NCI-H128 (cell line): ENCODE measurements around the gene DAG1.
A peak's percentile ranks its signal among the peaks of the same experiment; 100 is the strongest.

ENCODE experiments used
- DNase-seq: peaks from one replicate; lab custom pipeline; 2025; ENCODE audit not compliant: unreplicated experiment; lab: John Stamatoyannopoulos, UW

Gene DAG1

DNA sequence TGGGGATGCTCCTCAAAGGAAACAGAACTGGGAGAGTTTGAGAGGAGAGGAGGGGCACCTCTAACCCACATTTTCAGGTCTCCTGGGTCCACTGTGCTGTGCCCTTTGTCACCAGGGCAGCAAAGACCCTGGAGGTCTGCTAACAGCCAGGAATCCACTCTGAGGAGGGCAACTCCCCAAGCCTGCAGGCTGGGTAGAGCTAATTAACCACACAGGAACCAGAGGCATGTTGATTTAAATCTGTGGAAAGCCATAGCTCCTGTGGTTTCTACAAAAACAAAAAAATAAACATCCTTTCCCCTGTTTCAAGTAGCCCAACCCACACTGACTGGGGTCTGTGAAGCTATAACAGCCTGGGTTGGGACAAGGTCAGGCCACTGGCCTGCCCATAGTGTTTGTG lies 82.0 kb downstream of the DAG1 start:
- no peak for DNase-seq

DNA sequence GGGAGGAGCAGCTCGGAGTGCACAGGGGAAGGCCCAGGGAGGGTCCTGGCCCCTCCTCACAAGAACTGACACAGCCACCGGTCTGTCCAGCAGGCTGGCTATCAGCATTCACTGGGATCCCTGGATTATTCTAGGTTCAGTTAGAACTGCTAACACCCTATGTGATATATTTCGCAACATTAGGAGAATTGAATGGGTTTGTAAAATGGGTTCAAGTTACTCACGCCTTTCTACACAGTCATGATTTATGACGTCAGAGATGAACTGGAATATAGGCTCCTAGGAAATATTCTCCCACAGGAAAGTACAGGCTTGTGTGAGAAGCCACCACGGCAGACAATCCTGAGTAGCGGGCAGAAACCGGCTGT lies 83.2 kb downstream of the DAG1 start:
- DNase-seq, result no peak

DNA sequence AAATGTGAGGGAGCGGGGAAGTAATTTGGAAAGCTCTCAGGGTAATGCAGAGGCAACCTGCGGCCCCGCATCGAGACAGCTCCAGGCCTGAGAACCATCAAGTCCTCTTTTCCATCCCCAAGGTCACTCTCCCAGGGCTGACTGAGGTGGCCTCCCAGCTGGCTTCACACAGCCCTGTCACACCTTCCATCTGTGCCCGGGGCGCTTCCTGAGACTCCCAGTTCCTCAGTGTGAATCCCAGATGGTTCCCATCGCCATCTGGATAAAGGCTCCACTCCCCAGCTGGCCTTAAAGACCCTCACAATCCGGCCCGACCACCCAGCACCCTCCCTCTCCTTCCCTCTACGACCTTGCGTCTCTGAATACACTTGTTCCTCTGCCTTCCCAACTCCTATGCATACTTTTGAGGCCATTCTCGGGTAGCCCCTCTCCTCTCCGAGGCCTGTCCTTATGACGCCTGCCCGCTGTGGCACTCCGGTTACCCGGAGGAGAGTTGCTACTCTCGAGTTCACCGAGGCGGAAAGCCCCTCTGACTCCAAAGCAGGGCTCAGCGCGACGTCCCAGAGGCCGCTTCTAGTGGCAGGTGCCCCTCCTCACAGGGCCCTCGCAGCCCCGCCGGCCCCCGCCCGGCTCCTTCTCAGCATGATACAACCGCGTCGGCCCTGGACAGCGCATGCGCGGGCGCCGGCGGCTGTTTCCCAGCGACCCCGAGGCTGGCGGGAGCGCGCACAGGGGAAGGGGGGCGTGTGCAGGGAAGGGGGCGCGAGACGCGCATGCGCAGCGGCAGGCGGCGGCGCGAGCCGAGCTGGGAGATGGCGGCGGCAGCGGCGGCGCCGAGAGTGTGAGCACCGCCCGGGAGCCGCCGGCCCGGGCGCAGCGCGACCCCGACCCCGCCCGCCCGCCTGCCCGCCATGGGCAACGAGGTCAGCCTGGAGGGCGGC lies 83.9 kb downstream of the DAG1 start, which contains the start of gene BSN:
TSS of gene BSN (plus strand) at position 786 of the 941 bp plus-strand sequence. CDS start at position 912, 126 bp downstream.
- peak; percentile 76 for DNase-seq

DNA sequence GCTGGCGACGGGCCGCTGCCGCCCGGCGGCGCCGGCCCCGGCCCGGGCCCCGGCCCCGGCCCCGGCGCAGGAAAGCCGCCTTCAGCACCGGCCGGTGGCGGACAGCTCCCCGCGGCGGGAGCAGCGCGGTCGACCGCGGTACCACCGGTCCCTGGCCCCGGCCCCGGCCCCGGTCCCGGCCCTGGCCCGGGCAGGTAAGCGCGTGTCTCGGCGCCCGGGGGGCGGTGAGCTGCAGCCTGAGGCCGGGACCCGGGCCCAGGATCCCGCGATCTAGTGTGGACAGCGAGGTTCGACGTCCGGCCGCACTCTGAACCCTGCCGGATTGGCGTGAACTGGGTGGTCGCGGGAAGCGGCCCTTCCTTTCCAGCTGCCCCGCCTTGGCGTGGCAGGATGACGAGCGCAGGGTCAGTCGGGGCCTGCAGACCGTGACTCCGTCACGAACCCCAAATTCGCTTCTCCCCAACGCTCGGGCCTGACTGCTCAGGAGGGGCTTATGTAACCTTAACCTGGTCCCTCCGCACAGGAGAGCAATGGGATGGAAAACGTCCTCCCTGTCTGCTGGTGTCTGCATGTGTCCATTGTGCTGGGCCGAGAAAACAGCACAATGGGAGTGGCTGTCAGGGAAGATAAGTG lies 84.7 kb downstream of the DAG1 start:
- DNase-seq, result no peak

DNA sequence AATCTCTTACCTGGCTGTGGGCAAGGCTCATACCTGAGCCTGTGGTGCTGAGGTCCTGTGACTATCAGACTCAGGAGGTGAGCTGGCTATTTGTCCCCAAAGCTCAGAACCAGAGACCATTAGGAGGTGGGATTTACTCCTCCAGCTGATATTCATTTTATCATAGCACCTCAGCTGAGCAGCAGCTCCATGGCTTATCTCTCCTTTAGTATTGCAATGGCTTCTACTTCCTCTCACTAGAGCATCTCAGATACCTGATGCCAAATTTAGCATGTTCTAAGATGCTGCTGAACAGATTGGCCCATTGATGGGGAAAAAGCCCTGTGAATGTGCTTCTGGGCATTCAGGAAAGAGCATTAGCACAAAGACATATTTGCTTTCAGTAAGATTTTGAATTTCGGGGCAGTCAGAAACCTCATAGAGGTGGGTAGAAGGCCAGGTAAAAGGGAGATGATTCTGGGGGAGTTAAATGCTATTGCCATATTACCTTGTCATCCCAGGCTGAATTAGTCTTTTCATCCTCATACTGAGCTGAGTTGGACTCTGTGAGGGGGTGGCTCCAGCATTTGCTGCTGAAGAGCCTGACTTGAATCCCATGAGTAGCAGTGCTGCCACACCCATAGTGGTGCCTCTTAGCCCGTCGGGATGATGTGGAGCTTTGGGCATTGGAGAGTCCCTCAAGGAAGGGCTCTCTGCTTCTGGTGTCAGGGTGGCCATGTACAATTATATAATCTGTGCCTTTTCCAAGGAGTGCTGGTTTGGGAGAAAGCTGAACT lies 86.6 kb downstream of the DAG1 start:
- no peak for DNase-seq

DNA sequence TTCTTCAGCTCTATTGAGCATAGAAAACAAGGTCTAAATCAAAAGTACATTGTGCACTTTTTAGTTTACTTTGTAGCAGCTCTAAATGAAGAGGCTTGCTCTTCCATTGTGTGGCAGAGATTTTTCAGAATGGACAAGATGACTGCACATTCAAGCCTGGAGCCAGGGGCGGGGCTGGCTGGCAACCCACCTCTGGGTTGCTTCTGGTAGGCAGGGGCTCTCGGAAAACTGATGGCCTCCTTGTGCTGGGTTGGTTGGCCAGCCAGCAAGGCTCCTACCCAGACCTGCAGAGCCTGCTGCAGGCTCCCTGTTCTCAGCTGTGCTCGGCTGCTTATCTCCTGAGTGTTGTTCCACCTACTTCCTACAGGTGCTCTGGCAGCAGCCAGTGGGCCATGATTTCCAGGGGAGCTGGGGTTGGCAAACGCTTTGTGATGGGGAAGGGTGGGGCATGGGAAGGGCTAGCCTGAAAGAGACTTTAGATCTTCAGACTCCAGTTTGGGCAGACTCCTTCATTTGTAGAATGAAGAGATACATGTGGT lies 93.0 kb downstream of the DAG1 start:
- no peak for DNase-seq

DNA sequence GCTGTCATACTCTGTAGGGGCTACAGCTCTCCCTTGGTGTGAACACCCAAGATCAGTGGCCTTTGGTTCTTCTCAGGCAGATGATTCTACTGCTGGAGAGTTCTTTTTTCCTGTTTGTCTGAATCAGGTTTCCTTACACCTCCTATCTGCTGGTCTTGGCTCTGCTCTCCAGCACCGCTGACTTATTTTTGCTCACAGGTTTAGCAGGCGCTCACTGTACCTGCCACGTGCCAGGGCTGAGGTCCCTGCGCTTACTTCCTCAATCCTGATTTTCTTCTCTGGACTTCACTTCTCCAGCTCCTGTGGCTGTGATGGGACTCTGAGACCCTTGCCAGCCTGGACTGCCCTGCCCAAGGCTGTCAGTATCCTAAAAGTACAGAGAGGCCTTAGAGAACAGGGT lies 93.7 kb downstream of the DAG1 start:
- DNase-seq, result no peak

DNA sequence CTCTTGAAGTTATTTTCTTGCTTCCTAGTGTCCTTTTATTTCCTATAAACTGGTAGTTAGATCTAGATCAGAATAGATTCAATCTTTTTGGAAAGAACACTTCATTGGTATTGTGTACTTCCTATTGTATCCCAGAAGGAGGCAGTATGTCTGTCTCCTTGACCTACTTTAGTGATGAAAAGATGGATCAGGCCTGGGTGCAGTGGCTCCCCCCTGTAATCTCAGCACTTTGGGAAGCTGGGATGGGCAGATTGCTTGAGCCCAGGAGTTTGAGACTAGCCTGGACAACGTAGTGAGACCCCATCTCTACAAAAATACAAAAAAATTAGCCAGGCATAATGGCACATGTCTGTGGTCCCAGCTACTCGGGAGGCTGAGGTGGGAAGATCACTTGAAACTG lies 96.2 kb downstream of the DAG1 start:
- DNase-seq, result no peak

DNA sequence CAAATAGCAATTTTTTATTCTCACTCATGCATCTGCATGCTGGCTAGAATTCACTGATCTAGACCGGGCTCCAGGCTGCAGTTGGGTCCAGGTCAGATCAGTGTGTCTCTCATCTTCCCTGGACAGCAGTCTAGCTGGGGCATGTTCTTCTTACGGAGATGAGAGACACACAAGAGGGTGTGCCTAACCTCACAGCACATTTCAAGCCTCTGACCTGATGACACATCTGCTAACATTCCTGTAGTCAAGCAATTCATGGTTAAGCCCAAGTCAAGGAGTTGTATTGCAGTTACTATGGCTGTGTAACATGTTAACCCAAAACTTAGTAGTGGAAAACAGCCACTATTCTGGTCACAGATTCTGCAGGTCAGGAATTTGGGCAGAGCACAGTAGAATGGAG lies 97.3 kb downstream of the DAG1 start:
- no peak for DNase-seq

DNA sequence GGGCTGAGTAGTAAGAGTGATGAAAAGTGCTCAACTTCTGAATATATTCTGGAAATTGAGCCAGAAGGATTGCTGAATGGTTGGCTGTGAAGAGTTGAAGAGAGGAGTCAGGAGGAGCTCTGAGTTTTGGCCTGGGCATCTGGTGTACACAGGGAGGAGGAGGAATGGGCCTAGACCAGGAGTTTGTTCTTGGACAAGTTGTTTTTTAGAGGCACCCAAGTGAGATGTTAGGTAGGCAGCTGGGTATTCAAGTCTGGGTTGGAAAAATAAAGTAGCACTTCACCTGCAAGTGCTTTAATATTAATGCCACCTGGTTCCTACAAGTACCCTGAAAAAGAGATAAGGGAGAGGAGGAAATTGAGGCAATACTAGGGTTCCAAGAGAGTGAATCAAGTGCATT lies 98.9 kb downstream of the DAG1 start:
- DNase-seq, result no peak

DNA sequence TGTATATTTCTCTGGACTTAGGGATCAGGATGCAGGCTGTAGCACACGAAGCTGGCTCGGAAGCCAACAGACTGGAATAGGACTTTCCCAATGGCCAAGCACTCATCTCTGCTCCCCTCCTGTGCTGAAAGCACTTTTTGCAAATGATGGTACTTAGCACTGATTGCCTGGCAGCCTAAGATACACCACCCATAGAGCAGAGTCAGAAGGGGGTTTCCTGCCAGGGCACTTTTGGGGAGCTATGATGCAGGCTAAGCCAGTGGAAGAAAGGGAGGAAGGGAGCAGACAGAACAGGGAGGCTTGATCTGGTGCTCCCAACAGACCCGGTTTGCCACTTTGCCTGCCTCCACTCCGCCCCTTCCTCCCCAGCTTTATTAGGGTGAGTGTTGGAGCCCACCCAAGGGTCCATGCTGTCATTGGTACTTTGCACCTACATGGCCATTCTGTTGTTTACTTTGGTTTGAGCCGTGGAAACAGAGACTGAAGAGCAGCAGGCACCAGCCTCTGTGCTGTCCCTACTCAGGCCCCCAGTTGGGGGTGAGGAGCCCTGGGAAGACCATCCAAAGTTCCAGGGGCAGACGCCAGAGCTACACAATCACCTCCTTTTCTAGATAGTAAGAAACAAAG lies 100.1 kb downstream of the DAG1 start:
- DNase-seq, result no peak

DNA sequence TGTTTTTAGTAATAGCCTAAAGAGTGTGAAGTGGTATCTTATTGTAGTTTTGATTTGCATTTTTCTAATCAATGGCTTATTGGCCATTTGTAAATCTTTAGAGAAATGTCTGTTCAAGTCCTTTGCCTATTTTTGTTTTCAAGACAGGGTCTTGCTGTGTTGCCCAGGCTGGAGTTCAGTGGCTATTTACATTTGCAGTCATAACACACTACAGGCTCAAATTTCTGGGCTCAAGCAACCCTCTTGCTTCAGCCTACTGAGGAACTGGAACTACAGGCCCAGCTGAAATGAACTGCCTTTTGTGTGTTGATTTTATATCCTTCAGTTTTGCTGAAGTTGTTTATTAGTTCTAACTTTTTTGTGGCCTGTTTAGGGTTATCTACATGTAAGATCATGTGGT lies 112.1 kb downstream of the DAG1 start:
- DNase-seq, result no peak
